NCI-H774 (cell line): ENCODE results near the gene SLC7A6OS.

Experiments used
- DNase-seq: peaks from one replicate; lab custom pipeline; 2025; lab: John Stamatoyannopoulos, UW

The SLC7A6OS gene

GRCh38 chr16:68279726-68280558 lies 30.8 kb downstream of the SLC7A6OS start:
- no peak for DNase-seq

GRCh38 chr16:68276223-68276622 lies 34.5 kb downstream of the SLC7A6OS start:
- no peak for DNase-seq

GRCh38 chr16:68275611-68276191 lies 35.0 kb downstream of the SLC7A6OS start:
- no peak for DNase-seq

GRCh38 chr16:68274441-68274840 lies 36.3 kb downstream of the SLC7A6OS start:
- no peak for DNase-seq

DNA sequence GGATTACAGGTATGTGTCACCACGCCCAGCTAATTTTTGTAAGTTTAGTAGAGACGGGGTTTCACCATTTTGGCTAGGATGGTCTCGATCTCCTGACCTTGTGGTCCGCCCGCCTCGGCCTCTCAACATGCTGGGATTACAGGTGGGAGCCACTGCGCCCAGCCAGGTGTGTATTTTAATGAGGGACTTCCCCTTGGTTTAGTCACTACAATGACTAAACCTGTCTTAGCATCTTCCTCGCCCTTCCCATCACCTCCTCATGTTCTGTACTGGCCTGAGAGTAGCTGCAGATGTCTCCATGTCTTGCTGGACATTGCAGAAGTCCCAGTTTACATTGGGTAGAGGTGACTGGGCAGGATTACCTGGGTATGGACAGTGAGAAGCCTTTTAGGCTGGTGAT lies 36.9 kb downstream of the SLC7A6OS start:
- no peak for DNase-seq

DNA sequence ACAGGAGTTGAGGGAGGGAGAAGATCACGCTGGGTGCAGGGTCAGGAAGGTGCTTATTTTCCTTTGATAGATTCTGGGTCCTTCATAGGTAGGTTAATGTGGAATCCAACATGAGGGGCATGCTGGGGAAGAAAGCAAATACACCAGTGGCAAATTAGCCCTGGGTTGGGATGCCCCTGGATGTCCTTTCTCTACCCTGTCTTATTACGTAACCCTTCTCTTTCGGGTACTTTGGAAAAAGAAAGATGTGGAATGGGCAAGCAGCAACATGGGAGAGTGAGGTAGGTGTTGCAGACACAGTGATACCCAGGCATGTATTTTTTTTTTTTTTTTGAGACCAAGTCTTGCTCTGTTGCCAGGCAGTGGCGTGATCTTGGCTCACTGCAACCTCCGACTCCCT lies 37.3 kb downstream of the SLC7A6OS start:
- DNase-seq: no peak

DNA sequence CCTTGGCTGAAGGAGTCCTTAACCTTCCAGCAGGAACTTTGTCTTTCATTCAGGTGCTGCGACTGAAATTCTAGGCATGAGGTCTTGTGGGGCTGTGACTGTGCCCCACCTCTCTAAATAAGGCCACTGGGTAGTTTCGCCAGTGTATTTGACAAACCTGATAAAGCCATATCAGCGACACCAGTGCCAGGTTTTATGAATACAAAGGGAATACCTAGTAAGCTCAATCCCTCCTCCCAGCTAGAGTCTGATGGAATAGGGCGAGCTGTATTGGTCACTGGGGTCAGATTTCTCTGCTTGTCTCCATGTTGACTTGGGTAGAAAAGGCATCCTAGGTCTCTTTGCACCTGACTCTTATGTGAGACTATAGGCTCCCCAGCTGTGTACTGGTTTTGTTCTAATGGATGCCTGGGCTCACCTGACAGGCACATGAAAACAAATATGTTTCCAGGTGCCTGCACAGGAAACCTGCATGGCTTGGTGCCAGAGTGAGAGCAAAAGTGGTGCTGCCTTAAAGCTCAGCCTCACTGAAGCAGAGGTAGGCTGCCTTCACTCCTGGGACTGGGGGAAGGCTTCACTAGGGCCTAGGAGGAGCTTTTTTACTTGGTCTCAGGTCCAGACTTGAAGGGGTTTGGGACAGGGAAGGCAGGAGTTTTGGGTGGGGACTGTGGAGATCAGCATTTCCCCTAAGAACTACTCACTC lies 38.1 kb downstream of the SLC7A6OS start:
- DNase-seq: no peak

DNA sequence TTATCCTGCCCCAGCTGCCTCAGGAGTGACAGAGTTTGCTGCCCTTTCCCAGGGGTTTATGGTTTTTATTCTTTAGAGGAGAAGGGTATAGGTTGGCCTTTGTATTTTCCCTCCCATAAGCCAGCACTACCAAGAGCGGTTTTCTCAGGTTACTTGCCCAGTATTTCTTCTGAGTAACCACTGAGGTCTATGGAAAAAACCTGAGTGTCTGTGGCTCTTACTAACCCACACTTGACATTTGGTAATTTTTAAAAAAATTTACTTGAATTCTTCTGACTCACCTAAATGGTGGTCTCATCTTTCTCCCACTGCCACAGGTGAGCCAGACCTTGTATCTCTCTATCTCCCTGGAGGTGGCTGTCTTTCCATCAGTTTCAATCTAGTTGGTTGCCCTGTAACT lies 40.4 kb downstream of the SLC7A6OS start:
- no peak for DNase-seq

GRCh38 chr16:68269793-68270192 lies 41.0 kb downstream of the SLC7A6OS start:
- no peak for DNase-seq

GRCh38 chr16:68267612-68268405 lies 42.9 kb downstream of the SLC7A6OS start:
- DNase-seq: no peak

DNA sequence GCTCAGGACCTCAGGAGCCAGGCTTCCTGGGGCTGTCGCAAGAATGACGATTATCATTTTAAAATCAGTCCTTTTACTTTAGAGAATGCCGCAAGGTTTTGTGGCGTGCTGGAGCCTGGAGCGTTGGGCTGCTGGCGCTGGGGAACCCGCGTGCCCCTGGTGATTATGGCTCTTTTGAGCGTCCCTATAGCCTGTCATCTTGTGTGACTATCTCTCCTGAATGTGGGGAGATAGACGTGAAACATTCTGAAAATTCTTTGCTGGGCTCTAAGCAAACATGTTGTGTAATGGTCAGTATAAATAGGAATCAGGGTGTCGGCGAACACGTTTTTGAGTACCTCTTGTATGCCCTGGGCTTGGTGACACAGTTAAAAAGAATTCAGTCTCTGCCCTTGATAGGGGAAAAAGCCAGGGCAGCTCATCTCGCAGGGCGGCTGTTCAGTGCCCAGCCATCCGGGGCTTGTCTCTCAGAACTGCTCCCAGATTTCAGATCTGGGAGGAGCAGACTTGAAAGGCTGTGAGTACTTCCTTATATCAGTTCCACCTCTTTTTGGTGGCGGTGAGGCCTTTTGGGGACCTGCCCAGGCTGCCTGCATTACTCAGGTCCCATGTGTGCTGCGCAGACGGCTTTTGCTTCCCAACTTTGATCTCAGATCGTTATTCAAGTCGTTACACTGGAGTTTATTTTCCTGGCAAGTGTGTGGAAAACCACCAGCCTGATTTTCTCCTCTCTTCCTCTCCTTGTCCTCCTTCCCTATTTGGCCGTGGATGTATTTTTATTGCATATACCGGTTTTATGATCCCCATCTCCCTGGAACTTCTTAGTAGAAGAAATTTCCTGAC lies 45.4 kb downstream of the SLC7A6OS start:
- DNase-seq: no peak

- no peak for DNase-seq
Measured at GRCh38 chr16:68264128-68265077, 46.3 kb downstream of the SLC7A6OS start, which contains the start of gene SLC7A6. Gene SLC7A6, plus strand, starts transcription at chr16:68264526. Its CDS starts 10,201 bp downstream, at chr16:68274727.

DNA sequence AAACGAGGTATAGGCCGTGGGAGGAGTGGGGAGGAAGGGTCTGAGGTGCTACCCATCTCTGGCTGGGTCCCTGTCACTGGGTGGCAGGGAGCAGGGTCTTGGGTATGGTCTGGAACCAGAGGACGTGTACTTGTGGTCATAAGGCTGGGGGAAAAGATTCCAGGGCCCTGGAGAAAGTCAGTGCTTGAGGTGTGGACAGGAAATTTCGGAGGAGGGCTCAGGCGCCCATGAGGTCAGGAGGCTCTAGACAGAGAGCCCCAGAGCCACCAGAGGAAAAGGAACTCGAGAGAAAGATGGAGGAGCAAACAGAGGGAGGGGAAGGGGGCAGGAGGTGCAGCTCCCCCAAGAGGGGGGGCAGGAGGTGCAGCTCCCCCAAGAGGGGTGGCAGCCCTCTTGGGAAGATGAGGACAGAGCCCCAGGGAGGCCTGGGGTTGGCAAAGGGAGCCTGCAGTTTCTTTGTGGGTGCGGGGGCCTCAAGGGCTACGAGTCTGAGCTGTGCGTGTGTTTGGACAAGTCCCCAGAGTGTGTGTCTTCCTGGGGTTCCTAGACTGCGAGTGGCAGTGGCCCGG lies 47.1 kb downstream of the SLC7A6OS start:
- DNase-seq: no peak

- DNase-seq: no peak
Measured at GRCh38 chr16:68259007-68259825, 51.5 kb downstream of the SLC7A6OS start.

GRCh38 chr16:68257906-68258800 lies 52.6 kb downstream of the SLC7A6OS start:
- DNase-seq: no peak

- peak; percentile 31 for DNase-seq
Measured at GRCh38 chr16:68257251-68257905, 53.4 kb downstream of the SLC7A6OS start.

GRCh38 chr16:68255712-68256111 lies 55.0 kb downstream of the SLC7A6OS start:
- DNase-seq: no peak
